Left kidney (tissue), 2 donors: ENCODE results near the gene KIF7. TPM values are rescaled to one million over a fixed set of nuclear protein-coding genes. Genes with fewer than 3 reads are reported as not detected.

Experiments used
- DNase-seq: peaks from one replicate; pipeline ENCODE4 v3.0.0-alpha.2; 2013
- polyA plus RNA-seq: library from polyadenylated mRNA; unstranded; fragments of 120-200 nt; gene quantifications from one replicate; pipeline ENCODE4 v1.2.1, GENCODE V29; 2013; ENCODE audit not compliant: insufficient read length

The KIF7 gene
- polyA plus RNA-seq, 1 donor = 13.7 TPM

DNA sequence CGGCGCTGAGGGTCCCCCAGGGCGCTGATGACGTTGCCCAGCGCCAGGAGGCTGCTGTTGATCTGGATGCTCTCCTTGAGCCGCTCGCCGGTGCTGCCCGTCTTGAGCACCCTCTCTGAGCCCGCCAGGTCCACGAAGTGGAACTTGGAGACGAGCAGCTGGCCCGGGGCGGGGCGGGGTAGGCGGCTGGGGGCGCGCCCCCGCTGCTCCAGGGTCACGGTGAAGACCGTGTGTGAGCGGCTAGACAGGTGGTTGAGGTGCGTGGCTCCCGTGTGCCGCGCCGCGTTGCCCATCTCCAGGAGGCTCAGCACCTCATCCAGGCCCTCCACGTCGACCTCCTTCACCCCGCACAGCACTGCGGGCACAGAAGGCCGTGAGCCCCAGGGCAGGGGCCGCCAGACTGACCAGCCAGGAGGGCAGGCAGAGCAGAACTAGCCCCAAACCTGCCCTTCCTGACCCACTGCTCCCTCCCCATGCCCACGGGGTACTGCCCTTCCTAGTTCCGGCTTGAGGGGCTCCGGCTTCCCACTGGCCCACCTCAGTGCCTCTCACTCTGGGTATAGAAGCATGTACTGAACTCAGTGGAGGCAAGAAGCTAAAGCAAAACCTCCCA is 6.1 kb downstream of the KIF7 start:
- DNase-seq = no peak

DNA sequence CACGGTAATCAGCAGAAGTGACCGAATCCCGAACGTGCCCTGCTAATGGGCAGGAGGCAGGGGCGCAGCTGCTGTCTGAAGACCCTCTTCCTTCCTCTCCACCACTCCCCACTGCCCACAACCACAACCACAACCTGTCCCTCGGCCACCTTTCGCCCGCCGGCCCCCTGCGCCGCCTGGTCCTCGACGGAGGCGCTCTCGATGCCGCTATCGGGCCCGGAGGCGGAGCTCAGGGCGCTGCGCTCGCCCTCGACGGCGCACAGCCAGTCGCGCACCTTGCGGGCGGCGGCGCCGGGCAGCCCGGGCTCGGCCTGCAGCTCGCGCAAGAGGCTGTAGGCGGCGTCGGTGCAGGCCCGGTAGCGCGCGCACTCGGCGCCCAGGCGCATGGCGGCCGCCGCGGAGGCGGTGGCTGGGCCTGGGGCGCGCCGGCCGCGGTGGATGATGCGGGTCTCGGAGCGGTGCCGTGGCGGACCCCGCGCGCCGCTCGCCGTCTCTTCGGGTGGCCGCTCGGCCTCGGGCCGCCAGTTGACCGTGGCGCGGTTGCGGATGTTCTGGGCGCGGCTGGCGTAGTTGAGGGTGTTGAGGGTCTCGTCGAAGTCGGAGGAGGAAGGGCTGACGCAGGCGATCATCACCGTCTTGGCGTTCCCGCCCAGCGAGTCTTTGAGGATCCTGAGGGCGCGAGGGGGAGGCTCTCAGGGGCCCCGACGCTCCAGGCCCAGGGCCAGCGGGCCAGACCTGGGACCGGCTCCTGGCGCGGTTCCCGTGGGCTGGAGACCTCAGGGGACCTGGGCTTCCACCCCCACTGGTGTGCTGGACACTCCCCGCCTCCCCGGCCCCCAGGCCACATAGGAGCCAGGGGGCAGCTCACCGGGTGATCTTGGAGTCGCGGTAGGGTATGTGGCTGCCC is 6.9 kb downstream of the KIF7 start:
- DNase-seq = no peak

DNA sequence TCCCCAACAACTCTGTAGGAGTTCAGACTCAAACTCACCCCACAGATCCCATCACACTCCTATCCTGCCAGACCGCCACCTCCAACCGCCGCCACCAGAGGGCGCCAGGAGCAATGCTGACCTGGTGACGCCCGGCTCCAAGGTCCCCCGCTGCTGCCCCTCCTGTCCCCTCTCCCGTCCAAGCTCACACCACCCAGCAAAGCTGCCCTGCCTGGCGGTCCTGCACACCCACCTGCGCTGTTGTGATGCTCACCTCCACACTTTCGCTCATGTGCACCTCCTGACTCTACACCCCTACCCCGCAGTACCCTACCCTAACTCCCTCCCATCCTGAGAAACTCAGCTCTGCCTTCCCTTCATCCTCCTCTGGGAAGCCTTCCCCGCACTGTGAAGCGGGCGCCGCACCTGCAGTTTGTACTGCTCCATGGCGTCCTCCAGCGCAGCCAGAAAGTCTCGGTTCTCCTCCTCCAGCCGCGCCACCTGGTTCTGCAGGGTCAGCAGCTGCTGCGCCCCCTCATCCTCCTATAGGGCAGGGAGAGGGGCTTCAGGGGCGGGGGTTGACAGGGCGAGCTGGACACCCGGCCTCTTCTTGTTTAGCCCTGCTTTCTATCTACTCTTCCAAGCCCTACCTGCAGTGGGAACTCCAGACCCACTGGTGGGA is 7.9 kb downstream of the KIF7 start:
- DNase-seq = no peak

DNA sequence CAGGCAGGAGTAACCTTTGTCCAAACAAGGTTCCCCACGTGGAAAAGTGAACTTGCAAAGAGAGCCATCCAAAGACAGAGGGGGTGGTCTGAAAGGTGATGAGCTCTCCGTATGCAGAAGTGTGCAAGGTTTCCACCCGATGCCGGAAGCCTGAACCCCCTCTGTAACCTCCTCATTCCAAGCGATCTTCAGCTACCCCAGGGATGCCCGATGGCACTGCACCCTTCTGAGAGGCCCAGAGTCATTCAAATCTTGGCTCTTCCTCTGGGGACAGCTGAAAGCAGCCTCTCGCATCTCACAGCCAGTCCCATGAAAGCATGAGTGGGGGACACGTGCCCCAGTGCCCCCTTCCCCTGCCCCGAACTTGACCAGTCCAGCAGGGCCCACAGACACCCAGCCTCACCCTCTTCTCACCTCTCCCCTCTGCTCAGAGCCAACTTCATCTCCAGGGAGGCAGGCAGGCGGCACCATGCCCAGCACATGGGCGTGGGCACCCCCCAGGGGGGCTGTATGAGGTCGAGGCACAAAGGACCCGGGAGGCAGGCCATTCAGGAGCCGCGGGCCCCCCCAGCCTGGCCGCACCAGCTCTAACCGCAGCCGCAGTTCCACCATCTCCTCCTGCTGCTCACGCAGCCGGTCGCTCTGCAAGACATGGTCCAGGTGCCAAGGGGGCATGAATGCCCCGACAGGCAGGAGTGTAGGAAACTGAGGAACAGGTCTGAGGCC is 8.7 kb downstream of the KIF7 start:
- no peak for DNase-seq

DNA sequence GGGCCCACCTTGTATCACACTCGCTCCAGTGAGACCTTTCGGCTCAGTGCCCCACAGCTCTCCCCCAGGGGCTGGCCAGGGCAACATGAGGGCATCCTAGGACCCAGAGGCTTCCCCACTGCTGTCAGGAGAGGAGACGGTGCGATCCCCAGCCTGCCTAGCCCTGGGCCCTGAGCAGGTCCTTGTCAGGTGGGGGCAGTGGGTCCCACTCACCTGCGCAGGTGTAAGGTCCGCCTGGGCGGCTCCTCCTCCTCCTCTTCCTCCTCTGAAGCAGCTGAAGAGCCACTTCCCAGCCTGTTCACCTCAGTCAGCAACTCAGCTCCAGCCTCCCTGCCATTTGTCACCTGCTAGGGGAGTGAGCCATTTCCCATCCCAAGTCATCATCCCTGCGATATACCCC is 9.6 kb downstream of the KIF7 start:
- DNase-seq = no peak

DNA sequence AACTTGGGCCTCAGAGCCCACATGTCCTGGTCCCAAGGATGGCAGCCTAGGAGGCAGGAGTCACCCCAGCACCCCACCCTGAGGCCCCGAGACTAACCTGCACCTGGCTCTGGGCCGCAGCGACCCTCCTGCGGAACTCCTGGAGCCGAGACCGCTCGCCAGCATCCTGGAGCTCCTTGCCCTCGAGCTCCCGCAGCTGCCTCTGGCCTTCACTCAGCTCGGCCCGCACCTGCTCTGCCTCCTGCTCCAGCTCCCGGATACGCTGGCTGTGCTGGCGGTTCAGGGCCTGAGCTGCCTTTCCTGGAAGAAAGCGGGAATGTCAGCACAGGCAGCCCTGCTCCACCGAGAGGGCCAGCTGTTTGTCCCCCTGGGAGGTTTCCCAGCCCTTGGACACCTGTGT is 13.2 kb downstream of the KIF7 start:
- DNase-seq = no peak

DNA sequence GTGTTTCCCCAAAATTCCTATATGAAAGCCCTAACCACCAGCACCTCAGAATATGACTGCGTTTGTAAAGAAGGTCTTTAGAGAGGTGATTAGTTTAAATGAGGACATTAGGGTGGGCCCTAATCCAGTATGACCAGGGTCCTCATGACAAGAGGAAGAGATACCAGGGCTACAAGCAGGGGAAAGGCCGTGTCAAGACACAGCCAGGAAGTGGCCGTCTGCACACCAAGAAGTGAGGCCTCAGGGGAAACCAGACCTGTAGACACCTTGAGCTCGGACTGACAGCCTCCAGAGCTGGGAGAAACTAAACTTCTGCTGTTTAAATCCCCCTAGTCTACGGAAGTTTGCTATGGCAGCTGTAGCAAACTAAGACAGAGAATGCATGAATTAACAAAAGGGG is 14.2 kb downstream of the KIF7 start:
- no peak for DNase-seq

DNA sequence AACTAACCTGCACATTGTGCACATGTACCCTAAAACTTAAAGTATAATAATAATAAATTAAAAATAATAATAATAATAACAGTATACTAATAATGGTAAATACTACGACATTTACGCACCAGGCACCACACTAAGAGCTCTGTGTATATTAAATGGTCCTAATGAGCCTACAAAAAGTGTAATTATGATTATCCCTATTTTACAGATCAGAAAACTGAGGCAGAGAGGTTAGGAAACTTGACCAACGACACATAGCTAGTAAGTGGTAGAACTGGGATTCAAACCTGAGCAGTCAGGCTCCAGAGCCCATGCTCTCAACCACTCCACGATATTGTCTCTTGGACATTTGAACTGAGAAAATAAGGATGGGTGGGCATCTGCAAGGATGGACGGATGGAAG is 15.0 kb downstream of the KIF7 start:
- no peak for DNase-seq

DNA sequence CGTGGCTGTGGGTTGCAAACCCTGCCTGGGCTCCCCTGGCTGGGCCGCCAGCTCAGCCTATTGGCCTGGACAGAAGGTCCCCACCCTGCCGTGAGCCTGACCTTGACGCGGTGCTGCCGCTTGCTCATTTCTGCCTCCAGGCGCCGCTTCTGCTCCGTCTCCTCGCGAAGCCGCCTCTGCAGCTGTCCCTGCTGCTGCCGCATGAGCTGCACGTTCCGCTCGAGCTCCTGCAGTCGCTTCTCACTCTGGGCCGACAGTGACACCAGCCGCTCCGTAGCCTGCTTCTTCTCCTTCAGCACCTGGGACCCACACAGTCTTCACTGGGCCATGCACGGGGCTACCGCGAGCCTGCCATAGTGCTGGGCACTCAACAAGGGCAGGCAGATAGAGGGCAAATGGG is 21.7 kb downstream of the KIF7 start:
- no peak for DNase-seq

DNA sequence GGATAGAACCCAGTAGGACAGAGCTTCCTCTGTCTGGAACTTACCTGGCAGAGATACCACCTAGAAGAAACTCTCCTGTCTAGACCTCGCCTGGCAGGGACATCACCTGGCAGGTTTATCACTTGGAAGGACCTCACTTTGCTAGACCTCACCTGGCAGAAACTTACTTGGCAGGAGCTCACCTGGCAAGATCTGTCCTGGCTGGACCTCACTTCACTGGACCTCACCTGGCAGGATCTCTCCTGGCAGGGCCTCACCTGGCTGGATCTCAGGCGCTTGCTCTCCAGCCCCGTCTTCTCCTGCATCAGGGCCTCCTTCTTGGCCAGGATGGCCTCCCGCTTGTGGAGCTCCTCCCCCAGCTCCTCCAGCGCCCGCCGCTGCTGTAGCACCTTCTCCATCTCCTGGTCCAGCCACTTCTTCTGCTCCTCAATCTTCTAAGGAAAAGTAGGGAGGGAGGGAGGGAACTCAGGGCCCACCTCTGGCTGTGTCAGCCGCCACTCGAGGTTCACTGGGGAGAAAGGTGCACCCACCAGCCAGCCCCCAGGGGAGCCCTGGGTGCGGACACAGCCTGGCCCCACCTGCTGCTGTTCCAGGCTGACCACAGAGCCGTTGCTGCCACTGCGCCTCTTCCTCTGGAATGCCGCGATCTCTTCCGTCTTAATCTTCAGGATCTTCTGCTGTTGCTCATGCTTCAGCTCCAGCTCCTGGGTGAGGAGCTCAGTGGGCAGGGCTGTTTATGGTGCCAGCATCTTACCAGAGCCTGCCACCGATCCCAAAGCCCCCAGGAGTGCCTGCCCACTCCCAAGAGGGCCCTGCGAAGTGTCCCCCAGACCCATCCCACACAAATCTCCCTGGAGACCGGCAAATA is 22.5 kb downstream of the KIF7 start:
- no peak for DNase-seq

DNA sequence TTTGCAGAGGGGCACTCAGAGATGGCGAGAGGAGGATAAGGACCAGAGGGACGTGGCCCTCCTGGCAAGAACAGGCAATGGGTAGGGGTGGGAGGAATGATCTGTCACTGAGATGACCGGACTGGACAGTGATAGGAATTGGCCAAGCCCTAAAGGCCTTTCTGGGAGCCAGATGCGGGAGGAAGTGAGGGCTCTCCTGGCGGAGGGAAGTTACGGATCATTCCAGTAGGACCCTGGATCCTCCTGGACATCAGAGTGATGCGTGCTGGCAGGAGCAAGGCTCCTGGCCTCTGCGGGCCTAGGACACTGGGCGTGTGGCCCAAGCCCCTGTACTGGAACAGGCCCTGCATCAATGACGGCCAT is 23.4 kb downstream of the KIF7 start:
- no peak for DNase-seq

DNA sequence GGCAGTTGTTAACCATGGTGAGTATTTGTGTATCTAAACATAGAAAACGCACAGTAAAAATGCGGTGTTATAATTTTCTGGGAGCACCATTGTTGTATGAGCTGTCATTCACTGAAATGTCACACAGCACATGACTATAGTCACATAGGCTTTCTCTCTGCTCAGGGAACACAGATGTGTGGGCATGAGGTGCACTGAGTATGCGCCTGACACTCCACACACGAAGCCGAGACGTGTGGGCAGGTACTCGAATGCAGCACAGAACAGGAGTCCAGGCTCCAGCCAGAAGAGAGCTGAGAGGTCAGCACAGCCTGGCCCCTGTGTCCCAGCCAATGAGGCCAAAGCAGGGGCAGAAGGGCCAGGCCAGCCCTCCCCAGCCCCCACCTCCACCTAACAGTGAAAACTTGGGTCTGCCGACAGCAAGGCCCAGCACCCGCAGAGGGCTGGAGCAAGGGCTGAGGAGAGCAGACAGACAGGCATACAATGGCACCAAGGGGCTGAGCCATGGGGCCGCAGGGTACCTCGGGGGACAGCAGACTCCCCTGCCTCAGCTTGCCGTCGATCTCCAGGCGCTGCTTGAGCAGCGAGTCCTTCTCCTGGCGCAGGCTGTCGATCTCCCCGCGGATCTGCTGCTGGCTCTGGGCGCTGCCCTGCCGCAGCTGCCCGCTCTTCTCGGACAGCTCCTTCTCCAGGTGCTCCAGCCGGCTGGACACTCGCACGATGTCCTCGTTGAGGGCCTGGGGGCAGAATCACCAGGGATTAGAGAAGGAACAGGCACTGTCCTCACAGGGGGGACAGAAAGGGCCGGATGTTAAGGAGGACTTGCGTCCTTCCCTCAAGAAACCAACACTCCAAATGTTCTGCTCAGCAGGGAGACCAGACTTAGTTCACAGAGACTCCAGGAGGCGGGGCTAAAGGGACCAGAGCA is 24.0 kb downstream of the KIF7 start:
- no peak for DNase-seq

DNA sequence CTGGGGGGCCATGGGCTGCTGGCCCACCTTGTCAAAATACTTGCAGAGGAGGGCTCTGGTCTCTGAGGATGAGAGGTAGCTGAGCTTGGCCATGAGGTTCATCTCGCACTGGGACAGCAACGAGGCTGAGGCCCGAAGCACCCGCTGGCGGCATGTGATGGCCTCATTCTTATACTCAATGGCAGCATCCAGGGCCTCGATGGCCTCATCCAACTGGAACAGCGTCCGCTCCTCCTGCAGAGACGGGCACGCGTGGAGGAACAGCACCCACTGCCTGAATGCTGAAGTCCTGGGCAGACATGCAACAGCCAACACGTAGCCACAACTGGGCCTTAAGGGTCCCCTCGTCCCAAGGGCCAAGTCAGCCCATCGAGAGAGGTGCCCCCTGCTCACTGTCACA is 25.0 kb downstream of the KIF7 start:
- no peak for DNase-seq

DNA sequence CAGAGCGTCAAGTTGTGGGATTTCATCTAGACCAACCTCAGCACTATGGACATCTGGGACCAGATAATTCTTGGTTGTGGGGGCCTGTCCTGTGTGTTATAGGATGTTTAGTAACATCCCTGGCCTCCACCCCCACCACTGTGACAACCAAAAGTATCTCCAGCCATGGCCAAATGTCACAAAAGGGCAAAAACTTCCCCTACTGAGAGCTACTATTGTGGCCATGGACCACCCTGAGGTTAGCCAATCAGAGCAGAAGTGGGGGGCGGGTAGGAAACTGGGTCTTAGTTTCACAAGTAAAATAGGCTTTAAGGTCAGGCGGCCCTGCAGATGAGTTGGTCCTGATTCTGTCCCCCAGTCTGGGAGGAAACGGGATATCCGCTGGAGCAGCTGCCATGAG is 25.4 kb downstream of the KIF7 start:
- no peak for DNase-seq

DNA sequence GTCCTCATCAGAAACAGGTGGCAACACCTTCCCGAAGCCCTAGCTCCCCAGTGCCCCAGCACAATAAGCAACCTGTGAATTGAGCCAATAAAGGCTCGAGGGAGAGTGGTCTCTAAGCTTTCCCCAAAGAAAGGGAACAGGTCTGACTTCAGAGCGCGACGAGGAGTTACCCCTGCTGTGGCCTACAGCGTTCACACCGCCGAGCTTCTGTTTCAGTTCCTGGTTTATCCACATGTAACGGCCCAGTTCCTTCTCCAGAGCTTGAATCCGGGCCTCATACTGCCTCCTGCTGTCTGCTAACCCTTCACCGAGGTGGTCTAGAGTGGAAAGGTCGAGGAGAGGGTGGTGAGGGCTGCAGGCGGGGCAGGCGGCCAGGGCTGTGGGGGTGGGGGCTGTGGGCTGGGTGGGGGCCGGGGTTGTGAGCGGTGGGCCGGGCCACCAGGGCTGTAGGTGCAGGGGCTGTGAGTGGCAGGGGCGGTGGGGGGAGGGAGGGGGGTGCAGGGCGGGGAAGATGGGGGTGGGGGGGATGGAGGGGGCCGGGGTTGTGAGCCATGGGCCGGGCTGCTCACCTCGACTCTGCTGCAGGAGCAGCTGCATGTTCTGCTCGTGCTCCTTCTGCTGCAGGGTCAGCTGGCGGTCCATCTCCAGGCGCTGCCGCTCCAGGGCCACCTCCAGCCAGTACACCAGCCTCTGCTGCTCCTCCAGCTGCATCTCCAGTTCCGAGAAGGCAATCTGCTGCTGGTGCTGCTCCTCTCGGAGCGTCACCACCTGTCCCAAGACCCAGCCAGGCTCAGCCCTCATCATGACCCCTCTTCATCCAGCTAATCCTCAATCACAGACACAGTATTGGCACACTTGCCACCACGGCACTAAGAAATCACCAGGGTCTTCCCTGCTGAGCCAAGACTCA is 26.2 kb downstream of the KIF7 start:
- no peak for DNase-seq

DNA sequence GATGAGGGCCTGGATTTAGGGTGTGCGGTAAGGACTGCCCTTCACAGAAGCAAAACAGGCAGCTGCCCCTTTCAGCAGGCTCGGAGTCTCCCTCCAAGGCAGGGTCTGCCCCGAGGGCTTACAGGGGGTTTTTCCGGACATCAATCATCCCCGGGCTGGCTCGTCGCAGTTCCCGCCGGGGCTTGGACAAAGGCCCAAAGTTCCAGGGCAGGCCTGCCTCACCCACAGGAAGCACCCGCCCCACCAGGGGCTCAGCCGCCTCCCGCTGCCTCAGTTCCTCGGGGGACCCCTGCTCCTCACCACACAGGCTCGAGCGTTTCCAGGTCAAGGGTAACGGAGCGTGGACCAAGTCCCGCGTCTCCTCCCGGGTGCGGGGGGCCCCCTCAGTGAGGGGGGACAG is 27.0 kb downstream of the KIF7 start:
- DNase-seq = no peak

DNA sequence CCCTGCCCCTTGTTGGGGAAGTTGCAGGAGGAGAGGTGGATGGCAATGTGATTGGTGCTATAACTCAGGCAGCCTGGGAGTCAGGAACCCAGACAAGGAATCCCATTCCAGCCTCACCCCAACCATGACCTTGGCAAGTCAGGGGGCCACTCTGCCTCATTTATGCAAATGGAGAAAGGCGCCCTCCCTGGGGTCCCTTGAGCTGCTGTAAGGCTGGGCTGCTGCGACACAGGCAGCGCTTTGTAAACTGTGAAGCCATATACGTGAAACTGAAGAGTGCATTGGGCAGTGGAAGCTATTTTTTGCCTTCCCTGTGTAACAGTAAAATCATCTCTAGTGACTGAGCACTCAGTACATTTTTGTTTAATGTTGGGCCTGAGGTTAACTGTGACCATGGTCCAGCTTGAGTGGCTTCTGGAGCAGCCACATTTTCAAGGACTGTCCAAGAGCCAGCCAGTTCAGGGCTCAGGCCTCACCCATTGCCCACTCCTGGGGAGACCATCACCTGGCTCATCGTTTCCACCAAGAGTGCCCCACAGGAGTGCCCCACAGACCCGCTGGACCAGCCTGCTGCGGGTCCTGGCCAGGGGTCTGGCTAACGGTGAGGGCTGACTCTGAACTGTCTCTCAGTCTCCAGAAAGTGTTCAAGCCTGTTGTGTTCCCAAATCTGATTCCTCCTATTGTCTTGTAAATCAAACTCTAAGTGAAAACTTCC is 27.9 kb downstream of the KIF7 start:
- DNase-seq = no peak

DNA sequence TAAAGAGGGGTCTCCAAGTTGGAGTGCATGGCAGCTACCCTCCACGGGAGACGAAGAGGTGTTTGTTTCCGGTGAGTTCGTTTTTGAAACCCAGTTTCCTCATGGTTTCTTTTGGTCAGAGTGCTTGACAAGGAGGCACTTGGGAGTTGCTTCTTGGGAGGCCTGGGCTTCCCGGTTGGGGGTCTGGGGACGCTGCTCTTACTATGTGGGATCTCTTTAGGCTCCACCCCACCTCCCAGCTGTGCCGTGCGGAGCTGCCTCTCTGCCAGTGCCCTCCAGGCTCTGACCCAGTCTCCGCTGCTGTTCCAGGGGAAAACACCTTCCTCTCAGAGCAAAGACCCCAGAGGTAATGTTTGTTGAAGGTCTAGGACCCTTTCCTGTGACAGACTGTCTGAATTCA is 29.6 kb downstream of the KIF7 start:
- no peak for DNase-seq

DNA sequence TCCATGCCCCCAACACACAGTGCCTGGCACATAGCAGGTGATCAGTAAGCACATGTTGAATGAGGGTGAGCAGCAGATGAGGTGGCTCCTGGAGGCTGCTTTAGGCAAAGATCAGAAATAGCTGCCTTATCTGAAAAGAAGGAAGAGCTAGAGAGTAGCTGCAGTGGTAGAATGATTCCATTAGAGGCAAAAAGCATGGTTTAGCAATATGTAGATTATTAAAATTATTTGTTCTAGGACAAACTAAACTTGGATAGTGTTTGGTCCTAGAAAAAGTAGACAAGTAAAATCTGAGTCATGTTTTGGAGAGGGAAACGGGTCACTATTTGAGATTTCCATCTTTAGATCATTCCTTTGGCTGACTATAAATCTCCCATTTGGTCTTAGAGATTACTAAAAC is 32.1 kb downstream of the KIF7 start:
- DNase-seq = no peak
